ENCODE measurements around the gene CCNO.
A peak's percentile ranks its signal among the peaks of the same experiment; 100 is the strongest.

The CCNO gene

GRCh38 chr5:55222985-55223811, 10.2 kb downstream of the CCNO start:
- DNase-seq (peak; percentile 15), ATAC-seq (no peak)

DNA sequence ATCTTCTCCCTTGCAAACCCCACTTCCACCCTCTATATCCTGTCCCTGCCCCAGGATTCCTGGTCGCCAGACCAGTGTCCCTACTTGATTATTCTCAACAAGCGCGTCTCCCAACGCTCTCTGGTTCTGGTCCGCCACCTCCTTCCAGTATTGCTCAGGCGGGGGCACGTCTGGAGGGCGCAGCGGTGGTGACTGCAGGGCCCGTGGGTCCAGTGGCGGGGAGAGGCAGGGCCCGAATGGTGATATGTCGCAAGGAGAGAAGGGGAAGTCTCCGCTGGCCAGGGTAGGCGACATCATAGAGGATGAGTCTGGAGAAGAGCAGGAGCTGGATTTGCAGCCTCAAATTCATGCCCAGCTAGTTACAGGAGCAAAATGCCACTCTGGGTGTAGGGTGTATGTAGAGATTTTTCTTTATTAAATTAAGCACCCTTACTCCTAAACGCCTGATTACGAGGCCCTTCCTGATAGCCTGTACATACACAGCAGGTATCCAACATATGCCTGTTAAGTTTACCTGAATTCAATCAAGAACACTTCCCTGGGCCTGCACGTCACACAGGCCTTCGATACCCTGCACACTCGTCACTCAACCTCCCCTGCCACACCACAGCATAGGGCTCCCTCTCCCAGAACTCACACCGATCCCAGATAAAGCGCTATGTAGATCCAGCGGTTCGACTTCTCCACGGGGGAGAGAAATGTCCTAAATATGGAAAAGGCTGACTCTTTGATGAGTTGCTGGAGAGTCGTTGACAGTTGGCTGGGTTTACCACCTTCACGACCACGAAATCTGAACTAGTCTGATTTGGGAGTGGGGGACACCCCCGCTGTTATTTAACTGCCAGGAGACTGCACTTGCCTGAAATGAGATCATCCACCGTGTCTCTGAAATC, 11.1 kb downstream of the CCNO start:
- DNase-seq: peak; percentile 8
- no peak for ATAC-seq

- DNase-seq (peak; percentile 15), ATAC-seq (peak; percentile 34)
Measured at GRCh38 chr5:55220433-55221185, 12.8 kb downstream of the CCNO start.

GRCh38 chr5:55219770-55220169, 13.6 kb downstream of the CCNO start:
- ATAC-seq (no peak), DNase-seq (no peak)

DNA sequence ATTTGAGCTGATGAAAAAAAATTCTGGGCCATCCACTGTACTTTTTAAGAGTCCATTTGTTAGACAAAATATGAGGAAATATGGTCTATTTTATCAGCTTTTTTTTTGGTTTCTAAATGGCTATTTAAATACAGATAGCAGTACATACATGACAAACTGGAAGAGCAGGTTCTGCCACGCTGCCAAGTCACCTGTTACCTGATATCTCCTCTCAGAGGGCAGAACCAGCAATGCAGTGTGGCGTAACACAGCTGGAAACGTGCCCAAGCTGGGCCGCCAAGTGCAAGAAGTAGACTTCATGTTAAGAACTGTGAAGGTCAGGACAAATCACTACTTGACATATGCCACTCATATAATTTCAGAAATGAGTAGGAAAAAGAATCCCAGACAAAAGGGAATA, 14.4 kb downstream of the CCNO start:
- DNase-seq (no peak), ATAC-seq (no peak)

GRCh38 chr5:55211184-55211874, 22.1 kb downstream of the CCNO start:
- DNase-seq: no peak
- ATAC-seq: no peak

- DNase-seq: no peak
- ATAC-seq: no peak
Measured at GRCh38 chr5:55205001-55205400, 28.4 kb downstream of the CCNO start.

- ATAC-seq (no peak), DNase-seq (no peak)
Measured at GRCh38 chr5:55191165-55191564, 42.2 kb downstream of the CCNO start.

- DNase-seq (no peak), ATAC-seq (no peak)
Measured at GRCh38 chr5:55188656-55189540, 44.5 kb downstream of the CCNO start.

- ATAC-seq: no peak
- no peak for DNase-seq
Measured at GRCh38 chr5:55187370-55187769, 46.0 kb downstream of the CCNO start.
